Ovary (tissue), 3 donors: ENCODE data around the gene IGLL1.
"Not testable (repeated sequence)": the region's sequence is repeated elsewhere in the genome, so short reads cannot be mapped to it uniquely, and the experiment has no call there.

ENCODE experiments used
- CTCF ChIP-seq, 3 donors: fragments of 450-650 bp in 2 of 3; fragments of 200-600 bp in 1 of 3; IDR thresholded peaks; one replicate each; pipeline versions ENCODE4 v1.5.1 to v1.8.0; 2016 to 2022; ENCODE audit warnings: antibody characterized with exemption in 3 of 3, mild to moderate bottlenecking in 1 of 3
- EP300 ChIP-seq: sonication (generic); formaldehyde crosslinking; IDR thresholded peaks from one replicate; pipeline ENCODE4 v1.6.1; 2017; ENCODE audit warnings: antibody characterized with exemption
- POLR2A ChIP-seq: fragments of 450-650 bp; IDR thresholded peaks from one replicate; pipeline ENCODE4 v1.6.1; 2017; ENCODE audit warnings: antibody characterized with exemption, mild to moderate bottlenecking, moderate library complexity
- donor health status: DM: no; HTN: no; CAD: no.

- TF ChIP-seq CTCF (IDR thresholded peaks at IDR 0.05); EP300; POLR2A: not testable (repeated sequence)
Observed at GRCh38 chr22:23540837-23541236, 39.3 kb downstream of the IGLL1 start.
